Endodermal cell (in vitro differentiated cells): ENCODE data around the gene KLK1. TPM values are rescaled to one million over a fixed set of nuclear protein-coding genes. Genes with fewer than 3 reads are reported as not detected.
"Not testable (repeated sequence)": the region's sequence is repeated elsewhere in the genome, so short reads cannot be mapped to it uniquely, and the experiment has no call there.

Source experiments
- DNase-seq: peaks from one replicate; pipeline ENCODE4 v3.0.0-alpha.2; 2017
- H3K27ac ChIP-seq: 2 replicates; pipeline ENCODE4 v1.5.1; 2013; ENCODE audit warnings: mild to moderate bottlenecking, low read depth, low read length, moderate library complexity
- H3K27me3 ChIP-seq: 2 replicates; pipeline ENCODE4 v1.6.1; 2013; ENCODE audit warnings: mild to moderate bottlenecking, low read length, moderate library complexity; ENCODE audit not compliant: insufficient read depth, control insufficient read depth, poor library complexity, severe bottlenecking
- H3K36me3 ChIP-seq: 2 replicates; pipeline ENCODE4 v1.7.0; 2013; ENCODE audit warnings: mild to moderate bottlenecking, low read length, moderate library complexity; ENCODE audit not compliant: control insufficient read depth, insufficient read depth
- H3K4me1 ChIP-seq: one replicate; pipeline ENCODE4 v1.7.0; 2013; ENCODE audit warnings: low read length; ENCODE audit not compliant: control insufficient read depth, insufficient read depth
- H3K4me3 ChIP-seq: 2 replicates; pipeline ENCODE4 v1.5.1; 2013; ENCODE audit warnings: mild to moderate bottlenecking, low read length, moderate library complexity
- H3K9ac ChIP-seq: 2 replicates; pipeline ENCODE4 v1.6.1; 2013; ENCODE audit warnings: mild to moderate bottlenecking, low read length, moderate library complexity; ENCODE audit not compliant: poor library complexity, severe bottlenecking; ENCODE audit errors: extremely low read depth
- H3K9me3 ChIP-seq: 2 replicates; pipeline ENCODE4 v1.6.1; 2013; ENCODE audit warnings: mild to moderate bottlenecking, low read length, moderate library complexity; ENCODE audit not compliant: control insufficient read depth
- H3K27ac Mint-ChIP-seq: 2 replicates; pipeline ENCODE4 v1.8.0; 2020; ENCODE audit warnings: mixed read lengths
- H3K27me3 Mint-ChIP-seq: 2 replicates; pipeline ENCODE4 v1.8.0; 2021; ENCODE audit warnings: mild to moderate bottlenecking, mixed read lengths; ENCODE audit not compliant: insufficient read depth
- H3K36me3 Mint-ChIP-seq: 2 replicates; pipeline ENCODE4 v1.8.0; 2020; ENCODE audit warnings: low read depth, mixed read lengths
- H3K4me1 Mint-ChIP-seq: 2 replicates; pipeline ENCODE4 v1.8.0; 2020; ENCODE audit warnings: mixed read lengths
- H3K4me3 Mint-ChIP-seq: 2 replicates; pipeline ENCODE4 v1.8.0; 2020; ENCODE audit warnings: mild to moderate bottlenecking, moderate library complexity, mixed read lengths
- H3K9me3 Mint-ChIP-seq: 2 replicates; pipeline ENCODE4 v1.8.0; 2020; ENCODE audit warnings: mild to moderate bottlenecking, mixed read lengths
- CTCF ChIP-seq: fragments of 200-600 bp; sonication (generic); conservative IDR thresholded peaks from 2 replicates; pipeline ENCODE4 v1.5.0; 2021; ENCODE audit warnings: antibody characterized with exemption, mild to moderate bottlenecking
- WGBS, 2 experiments: methylation state at CpG; one replicate each; pipeline versions ENCODE4 v1.1.5 to v1.1.7; 2013; ENCODE audit warnings: missing lambda C conversion rate in 2 of 2, mixed read lengths in 1 of 2; ENCODE audit not compliant: insufficient coverage in 1 of 2, insufficient read length in 1 of 2; 5-methylcytosine and 5-hydroxymethylcytosine counted together
- total RNA-seq, 2 donors: library from RNA; stranded (reverse); fragmentation: NEBNext Ultra II Directional in 1 of 2; extraction: Animal tissue kit (Norgen Biotek cat#: 25700) in 1 of 2; gene quantifications; 2 replicates in 1 of 2; 3 replicates in 1 of 2; pipeline ENCODE4 v1.2.1, GENCODE V29; 2021

KLK1 gene
- total RNA-seq, 2 donors from 2014 or later: 0.75 to 0.82 TPM

GRCh38 chr19:50772476-50772875 is 51.1 kb downstream of the KLK1 start:
- no peaks in the 10 kb centered on the region for H3K4me1 ChIP-seq
- Mint-ChIP-seq H3K27ac (no peak overlapping the region), H3K9me3 (peaks cover 4% of the 10 kb centered on the region), H3K36me3 (no peaks in the 10 kb centered on the region), H3K27me3 (peaks cover 55% of the 10 kb centered on the region), H3K4me1 (no peaks in the 10 kb centered on the region), H3K4me3 (no peak overlapping the region)
- 73% methylated on average over 2 of the region's 2 CpGs; no CpG with 5 or more reads in 1 of the 2 experiments for WGBS, 2 experiments
- no peak for TF ChIP-seq CTCF
- no peak overlapping the region for H3K9ac ChIP-seq
- no peak overlapping the region for H3K4me3 ChIP-seq
- H3K9me3 ChIP-seq: peaks cover 10% of the 10 kb centered on the region
- H3K36me3 ChIP-seq: no peaks in the 10 kb centered on the region
- H3K27me3 ChIP-seq: peaks cover 6% of the 10 kb centered on the region
- no peak for DNase-seq
- no peak overlapping the region for H3K27ac ChIP-seq

- Histone ChIP-seq H3K9me3 (peaks cover 10% of the 10 kb centered on the region), H3K9ac (no peak overlapping the region), H3K36me3 (no peaks in the 10 kb centered on the region), H3K27me3 (no peaks in the 10 kb centered on the region), H3K27ac (no peak overlapping the region), H3K4me1 (no peaks in the 10 kb centered on the region), H3K4me3 (no peak overlapping the region)
- no peak for DNase-seq
- 88 to 89% methylated on average over 6 to 13 of the region's 13 CpGs for WGBS, 2 experiments
- no peaks in the 10 kb centered on the region for H3K4me1 Mint-ChIP-seq
- H3K27me3 Mint-ChIP-seq: peaks cover 47% of the 10 kb centered on the region
- no peak overlapping the region for H3K27ac Mint-ChIP-seq
- H3K4me3 Mint-ChIP-seq: no peak overlapping the region
- no peak for TF ChIP-seq CTCF
- H3K9me3 Mint-ChIP-seq: peaks cover 4% of the 10 kb centered on the region
- no peaks in the 10 kb centered on the region for H3K36me3 Mint-ChIP-seq
Observed at GRCh38 chr19:50770888-50771287, 52.7 kb downstream of the KLK1 start.

GRCh38 chr19:50770164-50770563 is 53.4 kb downstream of the KLK1 start, which contains the start of gene GPR32:
GPR32 (plus strand) TSS chr19:50770464; CDS start chr19:50770601, 137 bp downstream.
- peaks cover 41% of the 10 kb centered on the region for H3K27me3 Mint-ChIP-seq
- not testable (repeated sequence) for H3K4me3 Mint-ChIP-seq

More at GRCh38 chr19:50770164-50770563, 53.4 kb downstream of the KLK1 start, which contains the start of gene GPR32:
- not testable (repeated sequence) for H3K36me3 ChIP-seq, H3K27ac ChIP-seq, H3K9ac ChIP-seq, DNase-seq, H3K4me3 ChIP-seq, H3K27ac Mint-ChIP-seq, H3K27me3 ChIP-seq, H3K36me3 Mint-ChIP-seq, H3K4me1 Mint-ChIP-seq, H3K4me1 ChIP-seq, H3K9me3 Mint-ChIP-seq
- H3K9me3 ChIP-seq: peaks cover 10% of the 10 kb centered on the region
- 92% methylated on average over 1 of the region's 2 CpGs; no CpG with 5 or more reads in 1 of the 2 experiments for WGBS, 2 experiments

Other genes with a start within 250 kb of the KLK1 start
- gene SYT3, start 183.9 kb downstream of the KLK1 start, total RNA-seq: 1 to 10 TPM; 1.7 to 1.9 TPM
- 10 to 100 TPM; 11.3 to 26.8 TPM for gene C19orf81, start 174.3 kb downstream of the KLK1 start, total RNA-seq
- 1 to 10 TPM; 1.6 to 1.9 TPM for gene SHANK1, start 104.0 kb downstream of the KLK1 start, total RNA-seq
- 1 to 10 TPM; 4.0 to 6.2 TPM for gene CLEC11A, start 100.4 kb downstream of the KLK1 start, total RNA-seq
- not detected for gene GPR32, start 53.3 kb downstream of the KLK1 start, total RNA-seq
- not detected for gene ACP4, start 33.4 kb downstream of the KLK1 start, total RNA-seq
- not detected for gene KLK15, start 9.8 kb upstream of the KLK1 start, total RNA-seq
- gene KLK3, start 31.1 kb upstream of the KLK1 start, total RNA-seq: not detected
- under 1 TPM in 1 of 2 donors, not detected in 1; 0.35 TPM for gene KLK2, start 49.7 kb upstream of the KLK1 start, total RNA-seq
- gene KLK4, start 87.6 kb upstream of the KLK1 start, total RNA-seq: not detected
- not detected for gene KLK5, start 129.3 kb upstream of the KLK1 start, total RNA-seq
- under 1 TPM; 0.86 to 0.93 TPM for gene KLK6, start 145.8 kb upstream of the KLK1 start, total RNA-seq
- not detected for gene KLK7, start 160.1 kb upstream of the KLK1 start, total RNA-seq
- 1 to 10 TPM in 1 of 2 donors, not detected in 1; 1.1 TPM for gene KLK8, start 177.8 kb upstream of the KLK1 start, total RNA-seq
- gene KLK10, start 195.9 kb upstream of the KLK1 start, total RNA-seq: under 1 TPM; 0.46 to 0.91 TPM
- gene KLK11, start 202.8 kb upstream of the KLK1 start, total RNA-seq: 1 to 10 TPM in 1 of 2 donors, under 1 TPM in 1; 0.29 to 2.5 TPM
- not detected for gene KLK12, start 211.2 kb upstream of the KLK1 start, total RNA-seq
- 1 to 10 TPM in 1 of 2 donors, under 1 TPM in 1; 0.42 to 3.4 TPM for gene KLK13, start 241.3 kb upstream of the KLK1 start, total RNA-seq